Vagina (tissue), 2 donors: ENCODE data around the gene NUP188.

ENCODE experiments used
- CTCF ChIP-seq, 3 experiments: fragments of 450-650 bp in 2 of 3; fragments of 200-600 bp in 1 of 3; sonication (generic) in 1 of 3; IDR thresholded peaks; one replicate each; pipeline ENCODE4 v1.5.1; 2017 to 2019; ENCODE audit warnings: antibody characterized with exemption in 3 of 3, mild to moderate bottlenecking in 2 of 3, moderate library complexity in 2 of 3
- POLR2AphosphoS5 ChIP-seq, 2 donors: sonication (generic); formaldehyde crosslinking; IDR thresholded peaks; one replicate each; pipeline ENCODE4 v1.9.0; 2017; ENCODE audit warnings: antibody characterized with exemption in 2 of 2, mild to moderate bottlenecking in 2 of 2, low read depth in 1 of 2; ENCODE audit not compliant: insufficient read depth in 1 of 2

- TF ChIP-seq CTCF (IDR thresholded peaks at IDR 0.05), result no peak
- no peak for TF ChIP-seq POLR2AphosphoS5 (IDR thresholded peaks at IDR 0.05; ENCODE audit: insufficient read depth in 1 of 2, low read depth in 1 of 2)
These were observed 44.4 kb upstream of the NUP188 start for GRCh38 chr9:128903079-128903461.
